Neural cell (in vitro differentiated cells): ENCODE data around the gene NPTN.

Source experiments
- CTCF ChIP-seq: fragments of 450-650 bp; IDR thresholded peaks from 2 replicates; pipeline ENCODE4 v1.5.1; 2014; ENCODE audit warnings: antibody characterized with exemption, mild to moderate bottlenecking, moderate library complexity; ENCODE audit not compliant: poor library complexity, severe bottlenecking
- EZH2 ChIP-seq: fragments of 200-600, 300-800 bp; shearing (Covaris generic), sonication (generic); IDR thresholded peaks from 2 replicates; pipeline ENCODE4 v1.6.1; 2014; ENCODE audit warnings: antibody characterized with exemption, low read length, borderline replicate concordance, mild to moderate bottlenecking; ENCODE audit not compliant: insufficient read depth, poor library complexity, severe bottlenecking
- MXI1 ChIP-seq: fragments of 450-650 bp; conservative IDR thresholded peaks from 2 replicates; pipeline ENCODE4 v1.6.1; 2014; ENCODE audit warnings: antibody characterized with exemption, mild to moderate bottlenecking; ENCODE audit not compliant: poor library complexity, severe bottlenecking
- POLR2AphosphoS5 ChIP-seq: IDR thresholded peaks from 2 replicates; pipeline ENCODE4 v1.6.1; 2012
- RAD21 ChIP-seq: fragments of 450-650 bp; conservative IDR thresholded peaks from 2 replicates; pipeline ENCODE4 v1.6.1; 2014; ENCODE audit warnings: antibody characterized with exemption, mild to moderate bottlenecking, moderate library complexity
- REST ChIP-seq: IDR thresholded peaks from 2 replicates; pipeline ENCODE4 v1.6.1; 2012; ENCODE audit warnings: borderline replicate concordance
- SMC3 ChIP-seq: fragments of 450-650 bp; conservative IDR thresholded peaks from 2 replicates; pipeline ENCODE4 v1.6.1; 2014; ENCODE audit warnings: antibody characterized with exemption, mild to moderate bottlenecking, moderate library complexity; ENCODE audit not compliant: poor library complexity
- TAF1 ChIP-seq: IDR thresholded peaks from 2 replicates; pipeline ENCODE4 v1.6.1; 2012; ENCODE audit warnings: low read depth

GRCh38 chr15:73555080-73555479 lies 78.1 kb downstream of the NPTN start:
- TF ChIP-seq CTCF (no peak), POLR2AphosphoS5 (no peak), RAD21 (no peak), MXI1 (no peak), EZH2 (no peak), REST (no peak), SMC3 (no peak), TAF1 (no peak)
